A549 (cell line): ENCODE results near the gene EDARADD. TPM values are rescaled to one million over a fixed set of nuclear protein-coding genes. Genes with fewer than 3 reads are reported as not detected.

Source experiments
- ATAC-seq, 2 experiments: fragments of 200-7000 bp in 1 of 2; fragments of >200 bp in 1 of 2; cut with Nextera tagmentation in 1 of 2; cut with Tn5 transposase in 1 of 2; 3 replicates each; pipeline versions ENCODE4 v1.8.0 to v1.9.1; 2018 to 2020; ENCODE audit warnings: mild to moderate bottlenecking in 1 of 2, moderate library complexity in 1 of 2
- CTCF ChIA-PET: fragments of 300-600 bp; sonication (Branson Sonifier 250); formaldehyde crosslinking; extraction: SDS; loops from one replicate; lab custom pipeline; 2021; ENCODE audit warnings: antibody characterized with exemption, inconsistent platforms; lab: Yijun Ruan, JAX
- POLR2A ChIA-PET: fragments of 350-600 bp; formaldehyde crosslinking; extraction: SDS; loops from one replicate; lab custom pipeline; 2021; ENCODE audit warnings: antibody characterized with exemption, inconsistent platforms; lab: Yijun Ruan, JAX
- DNase-seq, 2 experiments: peaks; one replicate each; pipeline versions ENCODE4 v3.0.0 to v3.0.0-alpha.2; 2011 to 2016; ENCODE audit warnings: low read depth in 1 of 2, low spot score in 1 of 2
- FAIRE-seq: peaks from 2 replicates; lab custom pipeline; 2011; peaks lifted over from hg19 to GRCh38; lab: Jason Lieb, UNC
- H3K27ac ChIP-seq, 2 experiments: fragments of >200 bp; sonication (Bioruptor Twin); formaldehyde crosslinking; 3 replicates each; pipeline ENCODE4 v1.5.1; 2016 to 2017
- H3K4me1 ChIP-seq: fragments of >200 bp; sonication (Bioruptor Twin); formaldehyde crosslinking; 3 replicates; pipeline ENCODE4 v1.6.1; 2016
- H3K4me2 ChIP-seq: fragments of >200 bp; sonication (Bioruptor Twin); formaldehyde crosslinking; 3 replicates; pipeline ENCODE4 v1.6.1; 2016
- H3K4me3 ChIP-seq: fragments of >200 bp; sonication (Bioruptor Twin); formaldehyde crosslinking; 3 replicates; pipeline ENCODE4 v1.5.1; 2016
- H3K9me3 ChIP-seq: fragments of >200 bp; sonication (Bioruptor Twin); formaldehyde crosslinking; 3 replicates; pipeline ENCODE4 v1.6.1; 2016
- BHLHE40 ChIP-seq: IDR thresholded peaks from 2 replicates; pipeline ENCODE4 v1.6.1; 2012; ENCODE audit warnings: low read depth, low read length, inconsistent platforms
- CBX2 ChIP-seq: fragments of 200-600 bp; sonication (generic); IDR thresholded peaks from 2 replicates; pipeline ENCODE4 v1.6.1; 2016; ENCODE audit warnings: low read depth, mild to moderate bottlenecking, borderline replicate concordance
- CBX8 ChIP-seq: fragments of 200-600 bp; sonication (generic); IDR thresholded peaks from 2 replicates; pipeline ENCODE4 v1.6.1; 2016
- CHD2 ChIP-seq: fragments of 150-350 bp; IDR thresholded peaks from 2 replicates; pipeline ENCODE4 v1.6.1; 2014; ENCODE audit warnings: low read length; ENCODE audit not compliant: partially characterized antibody
- EHF ChIP-seq: fragments of 250-450 bp; sonication (Bioruptor Pico); IDR thresholded peaks from 2 replicates; pipeline ENCODE4 v1.5.0; 2020; ENCODE audit warnings: mild to moderate bottlenecking
- EHMT2 ChIP-seq: fragments of 200-600 bp; sonication (generic); IDR thresholded peaks from 2 replicates; pipeline ENCODE4 v1.6.1; 2016; ENCODE audit warnings: antibody characterized with exemption, low read depth, mild to moderate bottlenecking, moderate library complexity
- FOSB ChIP-seq: fragments of 250-450 bp; sonication (Bioruptor Pico); IDR thresholded peaks from 2 replicates; pipeline ENCODE4 v1.5.0; 2020; ENCODE audit warnings: mild to moderate bottlenecking, moderate library complexity
- FOXS1 ChIP-seq: fragments of 250-450 bp; sonication (Bioruptor Pico); IDR thresholded peaks from 2 replicates; pipeline ENCODE4 v1.5.0; 2020; ENCODE audit warnings: mild to moderate bottlenecking, moderate library complexity
- HOXA7 ChIP-seq: fragments of 250-450 bp; sonication (Bioruptor Pico); IDR thresholded peaks from 2 replicates; pipeline ENCODE4 v1.5.0; 2020; ENCODE audit warnings: mild to moderate bottlenecking, moderate library complexity
- HOXB13 ChIP-seq: fragments of 250-450 bp; sonication (Bioruptor Pico); IDR thresholded peaks from 2 replicates; pipeline ENCODE4 v1.5.0; 2020; ENCODE audit warnings: low read depth, mild to moderate bottlenecking, moderate library complexity
- HOXB5 ChIP-seq: fragments of 250-450 bp; sonication (Bioruptor Pico); IDR thresholded peaks from 2 replicates; pipeline ENCODE4 v1.5.0; 2020; ENCODE audit warnings: mild to moderate bottlenecking, moderate library complexity
- JUN ChIP-seq, 2 experiments: fragments of >200 bp; sonication (Bioruptor Twin); formaldehyde crosslinking; IDR thresholded peaks; 2 replicates in 1 of 2; 3 replicates in 1 of 2; pipeline ENCODE4 v1.6.1; 2016 to 2017
- JUNB ChIP-seq: fragments of >200 bp; sonication (Bioruptor Twin); formaldehyde crosslinking; IDR thresholded peaks from 2 replicates; pipeline ENCODE4 v1.6.1; 2016
- KDM1A ChIP-seq: fragments of 200-600 bp; sonication (generic); IDR thresholded peaks from 2 replicates; pipeline ENCODE4 v1.6.1; 2016; ENCODE audit warnings: low read depth, mild to moderate bottlenecking
- KDM5A ChIP-seq: fragments of 200-600 bp; sonication (generic); IDR thresholded peaks from 2 replicates; pipeline ENCODE4 v1.6.1; 2016; ENCODE audit warnings: antibody characterized with exemption, mild to moderate bottlenecking
- MAZ ChIP-seq: fragments of 150-350 bp; IDR thresholded peaks from 2 replicates; pipeline ENCODE4 v1.6.1; 2014; ENCODE audit warnings: antibody characterized with exemption, low read depth, low read length, borderline replicate concordance
- MYC ChIP-seq: IDR thresholded peaks from 2 replicates; pipeline ENCODE4 v1.6.1; 2012; ENCODE audit warnings: mild to moderate bottlenecking, inconsistent platforms, low read length, improper control_type of control experiment, borderline replicate concordance
- NFE2L2 ChIP-seq: fragments of 150-350 bp; conservative IDR thresholded peaks from 2 replicates; pipeline ENCODE4 v1.6.1; 2014; ENCODE audit warnings: low read length
- NPAS2 ChIP-seq: fragments of 250-450 bp; sonication (Bioruptor Pico); IDR thresholded peaks from 2 replicates; pipeline ENCODE4 v1.8.0; 2022; ENCODE audit warnings: mild to moderate bottlenecking, moderate library complexity, borderline replicate concordance
- PHF8 ChIP-seq: fragments of 200-600 bp; sonication (generic); IDR thresholded peaks from 2 replicates; pipeline ENCODE4 v1.6.1; 2016; ENCODE audit warnings: low read depth, mild to moderate bottlenecking, antibody characterized with exemption, moderate library complexity, borderline replicate concordance
- POLR2AphosphoS2 ChIP-seq: conservative IDR thresholded peaks from 2 replicates; pipeline ENCODE4 v1.6.1; 2012; ENCODE audit warnings: low read length, improper control_type of control experiment, inconsistent platforms
- RARB ChIP-seq: fragments of 250-450 bp; sonication (Bioruptor Pico); IDR thresholded peaks from 2 replicates; pipeline ENCODE4 v1.8.0; 2021; ENCODE audit warnings: mild to moderate bottlenecking, moderate library complexity
- ZFP36 ChIP-seq: fragments of 450-650 bp; IDR thresholded peaks from 2 replicates; pipeline ENCODE4 v1.6.1; 2014; ENCODE audit warnings: borderline replicate concordance; ENCODE audit not compliant: partially characterized antibody
- ZSCAN20 ChIP-seq: fragments of 250-450 bp; sonication (Bioruptor Pico); IDR thresholded peaks from 2 replicates; pipeline ENCODE4 v1.8.0; 2022; ENCODE audit warnings: mild to moderate bottlenecking, moderate library complexity
- WGBS: methylation state at CpG from one replicate; pipeline ENCODE4 v1.1.6; 2017; ENCODE audit errors: missing lambda C conversion rate; 5-methylcytosine and 5-hydroxymethylcytosine counted together
- polyA plus RNA-seq, 4 experiments: library from polyadenylated mRNA; depleted of rRNA in 3 of 4; stranded (reverse); fragments of >200 nt; fragmentation: RNase III in 1 of 4; extraction: RNeasy Plus Mini Kit Qiagen cat#74134 plus additional on column Dnase treatment in 1 of 4; gene quantifications; 2 replicates in 3 of 4; 3 replicates in 1 of 4; pipeline ENCODE4 v1.2.3, GENCODE V29; 2011 to 2017
- TF ChIP-seq, protein P1 (sequence below): fragments of >200 bp; sonication (Bioruptor Twin); formaldehyde crosslinking; IDR thresholded peaks from 3 replicates; pipeline ENCODE4 v1.5.1; 2016
- TF ChIP-seq, protein P2 (sequence below): fragments of 150-350 bp; IDR thresholded peaks from 2 replicates; pipeline ENCODE4 v1.6.1; 2014; ENCODE audit warnings: low read depth, mild to moderate bottlenecking, low read length

EDARADD gene
- polyA plus RNA-seq, 2 of the 4 experiments (the other 2 are of a cell fraction) = 2.1 to 5.8 TPM

DNA sequence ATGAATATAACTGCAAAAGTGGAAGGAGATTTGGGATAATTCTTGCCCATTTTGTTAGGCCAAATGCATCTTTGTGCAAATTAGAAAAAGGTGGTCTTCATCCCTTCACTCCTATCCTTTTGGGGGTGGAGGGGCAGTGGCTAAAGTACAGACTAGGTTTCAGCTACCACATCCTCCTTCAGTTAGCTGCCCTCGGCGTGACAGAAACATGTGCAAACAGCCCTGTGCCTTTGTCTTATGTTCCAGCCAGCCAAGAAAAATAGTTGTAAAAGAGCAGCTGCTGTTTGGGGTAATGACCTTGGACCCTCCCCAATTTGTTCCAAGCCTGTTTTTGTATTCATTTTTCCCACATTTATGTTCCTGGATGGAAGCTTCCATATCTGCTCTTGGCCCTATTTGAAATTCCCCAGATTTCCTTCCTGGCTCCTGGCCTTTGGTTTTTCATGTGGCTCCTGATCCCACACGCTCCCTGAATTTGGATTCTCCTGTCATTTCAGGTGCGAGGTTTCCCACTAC lies 121.4 kb downstream of the EDARADD start:
- TF ChIP-seq CBX2 (no peak), NPAS2 (CRISPR knock-in tag) (no peak), CBX8 (no peak), KDM1A (no peak), KDM5A (no peak), HOXB13 (no peak), RARB (no peak), JUNB (no peak), MAZ (no peak)
- TF ChIP-seq, protein P1, sequence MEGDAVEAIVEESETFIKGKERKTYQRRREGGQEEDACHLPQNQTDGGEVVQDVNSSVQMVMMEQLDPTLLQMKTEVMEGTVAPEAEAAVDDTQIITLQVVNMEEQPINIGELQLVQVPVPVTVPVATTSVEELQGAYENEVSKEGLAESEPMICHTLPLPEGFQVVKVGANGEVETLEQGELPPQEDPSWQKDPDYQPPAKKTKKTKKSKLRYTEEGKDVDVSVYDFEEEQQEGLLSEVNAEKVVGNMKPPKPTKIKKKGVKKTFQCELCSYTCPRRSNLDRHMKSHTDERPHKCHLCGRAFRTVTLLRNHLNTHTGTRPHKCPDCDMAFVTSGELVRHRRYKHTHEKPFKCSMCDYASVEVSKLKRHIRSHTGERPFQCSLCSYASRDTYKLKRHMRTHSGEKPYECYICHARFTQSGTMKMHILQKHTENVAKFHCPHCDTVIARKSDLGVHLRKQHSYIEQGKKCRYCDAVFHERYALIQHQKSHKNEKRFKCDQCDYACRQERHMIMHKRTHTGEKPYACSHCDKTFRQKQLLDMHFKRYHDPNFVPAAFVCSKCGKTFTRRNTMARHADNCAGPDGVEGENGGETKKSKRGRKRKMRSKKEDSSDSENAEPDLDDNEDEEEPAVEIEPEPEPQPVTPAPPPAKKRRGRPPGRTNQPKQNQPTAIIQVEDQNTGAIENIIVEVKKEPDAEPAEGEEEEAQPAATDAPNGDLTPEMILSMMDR = no peak
- TF ChIP-seq, protein P2, sequence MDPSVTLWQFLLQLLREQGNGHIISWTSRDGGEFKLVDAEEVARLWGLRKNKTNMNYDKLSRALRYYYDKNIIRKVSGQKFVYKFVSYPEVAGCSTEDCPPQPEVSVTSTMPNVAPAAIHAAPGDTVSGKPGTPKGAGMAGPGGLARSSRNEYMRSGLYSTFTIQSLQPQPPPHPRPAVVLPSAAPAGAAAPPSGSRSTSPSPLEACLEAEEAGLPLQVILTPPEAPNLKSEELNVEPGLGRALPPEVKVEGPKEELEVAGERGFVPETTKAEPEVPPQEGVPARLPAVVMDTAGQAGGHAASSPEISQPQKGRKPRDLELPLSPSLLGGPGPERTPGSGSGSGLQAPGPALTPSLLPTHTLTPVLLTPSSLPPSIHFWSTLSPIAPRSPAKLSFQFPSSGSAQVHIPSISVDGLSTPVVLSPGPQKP = no peak
- TF ChIP-seq, all 56 proteins: peak for 0
- Histone ChIP-seq H3K27ac (peak overlapping the region; percentile 13 to 52; a peak in 5 of 6 replicates), H3K4me3 (no peak overlapping the region), H3K9me3 (no peaks in the 10 kb centered on the region), H3K4me1 (peaks cover 31% of the 10 kb centered on the region), H3K4me2 (peak overlapping the region; percentile 74)
- ATAC-seq (peak in 1 of 2 experiments; percentile 49; a peak in 2 of 6 replicates), DNase-seq (no peak), FAIRE-seq (no peak)
- ChIA-PET CTCF (interaction anchor here (0.9 to 1.8 kb wide), 5 partner anchors 7 to 411 kb away, joined by 3 to 5 read pairs (median 4); no protein-coding TSS in a partner anchor), POLR2A (no interaction called here)
- WGBS = 60% methylated on average over 4 of the region's 4 CpGs

DNA sequence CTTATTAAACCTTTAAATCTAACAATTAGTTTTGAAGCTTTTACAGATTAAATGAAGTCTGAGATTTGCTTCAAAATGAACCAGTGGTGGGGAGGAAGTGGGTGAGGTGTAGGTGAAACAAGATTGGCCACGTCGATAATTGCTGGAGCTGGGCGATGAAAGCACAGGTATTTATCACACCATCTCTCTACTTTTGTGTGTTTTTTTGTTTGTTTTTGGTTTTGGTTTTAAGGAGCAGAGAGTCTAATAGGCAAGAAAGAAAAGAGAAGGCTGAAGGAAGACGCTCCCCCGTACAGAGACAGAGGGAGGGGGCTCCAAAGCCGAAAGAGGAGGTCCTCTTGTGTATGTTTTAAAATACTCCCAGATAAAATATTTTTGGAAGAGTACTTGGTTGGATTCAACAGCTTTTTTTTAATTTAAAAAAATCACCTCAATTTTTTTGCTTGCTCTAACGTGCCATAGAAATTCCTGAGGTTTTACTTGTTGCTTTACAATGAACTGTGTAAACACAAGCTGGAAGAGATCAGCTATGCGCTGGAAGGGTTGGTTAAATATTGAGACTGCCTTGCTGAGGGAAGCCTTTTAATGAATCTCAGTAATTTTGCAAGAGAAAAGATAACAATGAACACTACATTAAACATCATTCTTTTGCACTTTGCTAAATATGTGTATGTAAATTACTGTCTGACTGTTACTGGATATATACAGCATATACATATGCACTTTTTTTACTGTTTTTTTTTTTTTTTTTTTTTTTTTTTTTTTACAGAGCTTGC lies 123.0 kb downstream of the EDARADD start:
- ATAC-seq (peak; percentile 80 to 90; a peak in 5 of 6 replicates), FAIRE-seq (no peak), DNase-seq (peak; percentile 33 to 64)
- POLR2A ChIA-PET = interaction anchor here (0.7 to 1.0 kb wide), 2 partner anchors 14 to 411 kb away, joined by 3 to 4 read pairs; no protein-coding TSS in a partner anchor
- TF ChIP-seq CBX2 = no peak
- TF ChIP-seq RARB = no peak
- no peak for TF ChIP-seq PHF8
- no peak for TF ChIP-seq FOXS1 (CRISPR knock-in tag)
- no peak for TF ChIP-seq EHF (CRISPR knock-in tag)
- TF ChIP-seq CBX8 = no peak
- TF ChIP-seq EHMT2 = no peak
- TF ChIP-seq, protein P1 = no peak
- no peak for TF ChIP-seq MYC
- TF ChIP-seq CHD2 = no peak
- no peak for TF ChIP-seq JUN (IDR thresholded peaks at IDR 0.05)
- no peak for TF ChIP-seq ZSCAN20 (CRISPR knock-in tag)
- TF ChIP-seq ZFP36 = no peak
- no peak for TF ChIP-seq HOXA7 (CRISPR knock-in tag)
- TF ChIP-seq POLR2AphosphoS2 = no peak
- TF ChIP-seq HOXB5 = no peak
- no peak for TF ChIP-seq NFE2L2
- no peak for TF ChIP-seq FOSB (CRISPR knock-in tag)
- no peak for TF ChIP-seq BHLHE40
- H3K4me2 ChIP-seq = peak overlapping the region; percentile 74
- CTCF ChIA-PET = interaction anchor here (0.5 to 1.5 kb wide), 6 partner anchors 9 to 50 kb away, joined by 3 to 5 read pairs (median 3); no protein-coding TSS in a partner anchor
- H3K4me3 ChIP-seq = peak overlapping the region; percentile 1; the same call in 2 of the 3 replicates
- peak overlapping the region; percentile 39 to 78; a peak in 5 of 6 replicates for H3K27ac ChIP-seq
- H3K9me3 ChIP-seq = no peaks in the 10 kb centered on the region
- 4% methylated on average over 8 of the region's 8 CpGs for WGBS
- H3K4me1 ChIP-seq = peaks cover 31% of the 10 kb centered on the region
